Gastrocnemius medialis (tissue), 4 donors: Measurements from ENCODE around the gene PCSK5. TPM values are rescaled to one million over a fixed set of nuclear protein-coding genes. Genes with fewer than 3 reads are reported as not detected.

ENCODE experiments used
- ATAC-seq, 2 donors: fragments of 150-250 bp; one replicate each; pipeline ENCODE4 v1.9.1; 2016
- DNase-seq, 2 donors: peaks; one replicate each; pipeline ENCODE4 v3.0.0-alpha.2; 2019
- H3K27ac ChIP-seq, 4 donors: fragments of 200-600 bp; sonication (generic); 1 replicate in 1 of 4; 2 replicates in 3 of 4; pipeline ENCODE4 v1.5.1; 2016 to 2018; ENCODE audit warnings: mild to moderate bottlenecking in 2 of 4, moderate library complexity in 1 of 4
- H3K27me3 ChIP-seq, 3 donors: fragments of 200-600 bp; sonication (generic) in 2 of 3; 1 replicate in 1 of 3; 2 replicates in 2 of 3; pipeline versions ENCODE4 v1.5.1 to v1.6.0; 2016 to 2019; ENCODE audit warnings: mild to moderate bottlenecking in 1 of 3, moderate library complexity in 1 of 3
- H3K36me3 ChIP-seq, 2 donors: fragments of 200-600 bp; sonication (generic) in 1 of 2; one replicate each; pipeline ENCODE4 v1.5.1; 2017 to 2018
- H3K4me1 ChIP-seq, 2 donors: fragments of 200-600 bp; sonication (generic) in 1 of 2; one replicate each; pipeline ENCODE4 v1.5.1; 2016 to 2017; ENCODE audit warnings: mild to moderate bottlenecking in 2 of 2
- H3K4me3 ChIP-seq, 4 donors: fragments of 200-600 bp; sonication (generic) in 3 of 4; 1 replicate in 1 of 4; 2 replicates in 3 of 4; pipeline ENCODE4 v1.5.1; 2016 to 2019; ENCODE audit warnings: mild to moderate bottlenecking in 2 of 4
- H3K9me3 ChIP-seq, 3 donors: fragments of 200-600 bp; sonication (generic) in 2 of 3; 1 replicate in 1 of 3; 2 replicates in 2 of 3; pipeline ENCODE4 v1.5.1; 2016 to 2019
- CTCF ChIP-seq, 5 experiments: fragments of 450-650 bp in 3 of 5; fragments of 200-600 bp in 2 of 5; sonication (generic) in 2 of 5; IDR thresholded peaks in 4 of 5; conservative IDR thresholded peaks in 1 of 5; 1 replicate in 4 of 5; 2 replicates in 1 of 5; pipeline ENCODE4 v1.5.1; 2016 to 2019; ENCODE audit warnings: antibody characterized with exemption in 5 of 5, mild to moderate bottlenecking in 3 of 5, moderate library complexity in 3 of 5
- POLR2A ChIP-seq, 2 donors: fragments of 450-650 bp; IDR thresholded peaks; one replicate each; pipeline ENCODE4 v1.6.1; 2017; ENCODE audit warnings: antibody characterized with exemption in 2 of 2, mild to moderate bottlenecking in 2 of 2, moderate library complexity in 2 of 2
- in situ Hi-C, 4 donors: fragments of 200-750 bp; cut with MboI; loops; one replicate each; pipeline versions ENCODE4 v1.15.0 to v1.8.0; 2017; ENCODE audit warnings: low sequenced_read_pairs in 4 of 4
- intact Hi-C: fragments of 100-400 bp; cut with DNase I; formaldehyde crosslinking; loops from one replicate; pipeline ENCODE4 v1.15.1; 2023; ENCODE audit warnings: low total_unique reads
- total RNA-seq, 4 donors: library from RNA; depleted of rRNA; stranded (reverse); fragments of >200 nt; gene quantifications; one replicate each; pipeline versions ENCODE4 v1.1.0 to v1.2.3, GENCODE V29; 2016

The PCSK5 gene
- total RNA-seq, 4 donors from 2014 or later, result 1.3 to 8.3 (median 3.2) TPM

- in situ Hi-C loops, result loop anchor here in 1 of 4 donors (10.0 to 25.0 kb wide), 3 partner anchors 516 to 663 kb away; no protein-coding TSS in a partner anchor
- Histone ChIP-seq H3K27me3 (no peaks in the 10 kb centered on the region), H3K27ac (no peak overlapping the region), H3K4me3 (no peak overlapping the region), H3K4me1 (no peaks in the 10 kb centered on the region), H3K36me3 (no peaks in the 10 kb centered on the region), H3K9me3 (no peaks in the 10 kb centered on the region)
- intact Hi-C loops, result loop anchor here (10.0 kb wide), 1 partner anchor 516 kb away; no protein-coding TSS in a partner anchor
- ATAC-seq, result no peak
- TF ChIP-seq POLR2A (IDR thresholded peaks at IDR 0.05) (no peak), CTCF (IDR thresholded peaks at IDR 0.05 in 4 of 5, conservative IDR thresholded peaks at IDR 0.05 in 1 of 5) (no peak)
- DNase-seq, result no peak
Observed at GRCh38 chr9:75850459-75851200, 39.8 kb upstream of the PCSK5 start.

- TF ChIP-seq CTCF (IDR thresholded peaks at IDR 0.05 in 4 of 5, conservative IDR thresholded peaks at IDR 0.05 in 1 of 5), result no peak
- TF ChIP-seq POLR2A (IDR thresholded peaks at IDR 0.05), result no peak
- no peak for ATAC-seq
- H3K27me3 ChIP-seq, result no peaks in the 10 kb centered on the region
- no peaks in the 10 kb centered on the region for H3K36me3 ChIP-seq
- H3K27ac ChIP-seq, result no peak overlapping the region
- H3K9me3 ChIP-seq, result no peaks in the 10 kb centered on the region
- DNase-seq, result no peak
- H3K4me3 ChIP-seq, result no peak overlapping the region
- H3K4me1 ChIP-seq, result no peaks in the 10 kb centered on the region
- in situ Hi-C loops, result loop anchor here in 1 of 4 donors (10.0 to 25.0 kb wide), 3 partner anchors 517 to 665 kb away; no protein-coding TSS in a partner anchor
- intact Hi-C loops, result loop anchor here (10.0 kb wide), 1 partner anchor 517 kb away; no protein-coding TSS in a partner anchor
Observed at GRCh38 chr9:75851917-75852316, 38.6 kb upstream of the PCSK5 start.

GRCh38 chr9:75852746-75853145 lies 37.7 kb upstream of the PCSK5 start:
- in situ Hi-C loops, result loop anchor here in 1 of 4 donors (10.0 to 25.0 kb wide), 3 partner anchors 518 to 665 kb away; no protein-coding TSS in a partner anchor
- H3K4me3 ChIP-seq, result no peak overlapping the region
- H3K27me3 ChIP-seq, result no peaks in the 10 kb centered on the region
- no peaks in the 10 kb centered on the region for H3K4me1 ChIP-seq
- ATAC-seq, result no peak
- H3K27ac ChIP-seq, result no peak overlapping the region
- no peak for DNase-seq
- H3K36me3 ChIP-seq, result no peaks in the 10 kb centered on the region
- H3K9me3 ChIP-seq, result no peaks in the 10 kb centered on the region
- intact Hi-C loops, result loop anchor here (10.0 kb wide), 1 partner anchor 518 kb away; no protein-coding TSS in a partner anchor
- TF ChIP-seq POLR2A (IDR thresholded peaks at IDR 0.05) (no peak), CTCF (IDR thresholded peaks at IDR 0.05 in 4 of 5, conservative IDR thresholded peaks at IDR 0.05 in 1 of 5) (no peak)

- H3K9me3 ChIP-seq, result no peaks in the 10 kb centered on the region
- intact Hi-C loops, result loop anchor here (10.0 kb wide), 1 partner anchor 521 kb away; no protein-coding TSS in a partner anchor
- no peaks in the 10 kb centered on the region for H3K36me3 ChIP-seq
- no peaks in the 10 kb centered on the region for H3K4me1 ChIP-seq
- DNase-seq, result no peak
- no peak overlapping the region for H3K4me3 ChIP-seq
- H3K27me3 ChIP-seq, result no peaks in the 10 kb centered on the region
- H3K27ac ChIP-seq, result no peak overlapping the region
- TF ChIP-seq POLR2A (IDR thresholded peaks at IDR 0.05) (no peak), CTCF (IDR thresholded peaks at IDR 0.05 in 4 of 5, conservative IDR thresholded peaks at IDR 0.05 in 1 of 5) (peak in 1 of 5 experiments; percentile 31)
- in situ Hi-C loops, result loop anchor here in 1 of 4 donors (10.0 to 25.0 kb wide), 3 partner anchors 521 to 668 kb away; no protein-coding TSS in a partner anchor
- ATAC-seq, result no peak
Observed at GRCh38 chr9:75855509-75855908, 35.0 kb upstream of the PCSK5 start.
